H1 (cell line): ENCODE data around the gene ODC1. TPM values are rescaled to one million over a fixed set of nuclear protein-coding genes. Genes with fewer than 3 reads are reported as not detected.

Experiments used
- CTCF ChIA-PET: fragments of 300-600 bp; sonication (Branson Sonifier 250); formaldehyde crosslinking; loops from one replicate; lab custom pipeline; 2021; ENCODE audit not compliant: partially characterized antibody; lab: Charles Lee
- POLR2A ChIA-PET: fragments of 300-600 bp; sonication (Branson Sonifier 250); formaldehyde crosslinking; loops from one replicate; lab custom pipeline; 2021; ENCODE audit warnings: inconsistent platforms; ENCODE audit not compliant: partially characterized antibody; lab: Charles Lee
- DNase-seq, 2 experiments: peaks; one replicate each; pipeline versions ENCODE4 v3.0.0 to v3.0.0-alpha.2; 2010 to 2022; ENCODE audit warnings: low spot score in 2 of 2, low read depth in 1 of 2, mixed read lengths in 1 of 2
- FAIRE-seq: peaks from 2 replicates; lab custom pipeline; 2011; peaks lifted over from hg19 to GRCh38; lab: Jason Lieb, UNC
- H2AFZ ChIP-seq: 2 replicates; pipeline ENCODE4 v1.8.1; 2012; ENCODE audit warnings: low read length, inconsistent platforms
- H2AK5ac ChIP-seq: 2 replicates; pipeline ENCODE4 v1.6.1; 2013; ENCODE audit warnings: low read depth, low read length
- H2BK120ac ChIP-seq: replicated peaks from 2 replicates; pipeline ENCODE3; 2013; ENCODE audit warnings: low read depth, low read length, inconsistent platforms
- H2BK12ac ChIP-seq: 2 replicates; pipeline ENCODE4 v1.6.1; 2013; ENCODE audit warnings: low read depth, low read length
- H2BK15ac ChIP-seq: 2 replicates; pipeline ENCODE4 v1.6.1; 2013; ENCODE audit warnings: low read length
- H2BK20ac ChIP-seq: 2 replicates; pipeline ENCODE4 v1.6.1; 2013; ENCODE audit warnings: low read length
- H2BK5ac ChIP-seq: 2 replicates; pipeline ENCODE4 v1.6.1; 2013; ENCODE audit warnings: low read depth, low read length
- H3K14ac ChIP-seq: 2 replicates; pipeline ENCODE4 v1.6.1; 2013; ENCODE audit warnings: inconsistent platforms; ENCODE audit not compliant: insufficient read length
- H3K18ac ChIP-seq: 2 replicates; pipeline ENCODE4 v1.6.1; 2013; ENCODE audit warnings: low read length; ENCODE audit errors: extremely low read depth
- H3K23ac ChIP-seq: 2 replicates; pipeline ENCODE4 v1.6.1; 2013; ENCODE audit warnings: inconsistent platforms; ENCODE audit not compliant: insufficient read length
- H3K23me2 ChIP-seq: 2 replicates; pipeline ENCODE4 v1.6.1; 2013; ENCODE audit warnings: low read depth, low read length
- H3K27ac ChIP-seq: 2 replicates; pipeline ENCODE4 v1.6.1; 2011; ENCODE audit warnings: low read depth, low read length, inconsistent platforms
- H3K27me3 ChIP-seq, 4 experiments: replicated peaks in 1 of 4; 1 replicate in 1 of 4; 2 replicates in 3 of 4; pipeline versions ENCODE4 v1.6.1 to v1.8.1; 2011 to 2013; ENCODE audit warnings: low read length in 3 of 4, mild to moderate bottlenecking in 3 of 4, inconsistent platforms in 2 of 4, mixed read lengths in 2 of 4, moderate library complexity in 1 of 4; ENCODE audit not compliant: control insufficient read depth in 3 of 4, insufficient read depth in 3 of 4; ENCODE audit errors: extremely low read depth in 1 of 4
- H3K36me3 ChIP-seq, 4 experiments: 2 replicates each; pipeline versions ENCODE4 v1.6.1 to v1.8.1; 2011 to 2013; ENCODE audit warnings: mild to moderate bottlenecking in 4 of 4, low read length in 3 of 4, moderate library complexity in 2 of 4, control low read depth in 1 of 4, inconsistent platforms in 1 of 4; ENCODE audit not compliant: insufficient read depth in 4 of 4, control insufficient read depth in 2 of 4
- H3K4ac ChIP-seq: replicated peaks from 2 replicates; pipeline ENCODE3; 2013; ENCODE audit warnings: low read length, low read depth, mixed read lengths, inconsistent platforms; ENCODE audit not compliant: insufficient read length
- H3K4me1 ChIP-seq, 4 experiments: replicated peaks in 1 of 4; 1 replicate in 1 of 4; 2 replicates in 3 of 4; pipeline versions ENCODE4 v1.6.1 to v1.8.1; 2011 to 2013; ENCODE audit warnings: low read length in 3 of 4, inconsistent platforms in 2 of 4, mixed read lengths in 1 of 4; ENCODE audit not compliant: insufficient read depth in 4 of 4, control insufficient read depth in 3 of 4
- H3K4me2 ChIP-seq, 2 experiments: 2 replicates each; pipeline versions ENCODE4 v1.6.1 to v1.8.1; 2011 to 2013; ENCODE audit warnings: low read depth in 2 of 2, low read length in 2 of 2, control low read depth in 1 of 2, inconsistent platforms in 1 of 2, mild to moderate bottlenecking in 1 of 2; ENCODE audit not compliant: insufficient read depth in 1 of 2
- H3K4me3 ChIP-seq, 4 experiments: fragments of 200-600, 300-600 bp in 1 of 4; sonication (generic), shearing (Covaris generic), sonication (Bioruptor Twin) in 1 of 4; 2 replicates each; pipeline versions ENCODE4 v1.5.1 to v1.8.1; 2011 to 2016; ENCODE audit warnings: low read length in 4 of 4, low read depth in 3 of 4, control low read depth in 2 of 4, inconsistent platforms in 2 of 4, mild to moderate bottlenecking in 2 of 4, mixed read lengths in 1 of 4, moderate library complexity in 1 of 4; ENCODE audit not compliant: insufficient read depth in 2 of 4; ENCODE audit errors: extremely low read depth in 1 of 4
- H3K56ac ChIP-seq: replicated peaks from 2 replicates; pipeline ENCODE3; 2013; ENCODE audit warnings: low read depth, mild to moderate bottlenecking, mixed read lengths, low read length, inconsistent platforms; ENCODE audit not compliant: insufficient read length
- H3K79me1 ChIP-seq: 2 replicates; pipeline ENCODE4 v1.6.1; 2013; ENCODE audit warnings: low read depth, low read length, control low read depth
- H3K79me2 ChIP-seq, 2 experiments: 2 replicates each; pipeline versions ENCODE4 v1.6.1 to v1.8.1; 2012 to 2013; ENCODE audit warnings: low read length in 2 of 2, mild to moderate bottlenecking in 2 of 2, inconsistent platforms in 1 of 2; ENCODE audit not compliant: insufficient read depth in 2 of 2, control insufficient read depth in 1 of 2
- H3K9ac ChIP-seq, 4 experiments: replicated peaks in 1 of 4; 1 replicate in 1 of 4; 2 replicates in 3 of 4; pipeline versions ENCODE4 v1.6.1 to v1.8.1; 2011 to 2013; ENCODE audit warnings: low read depth in 3 of 4, low read length in 3 of 4, control low read depth in 2 of 4, mild to moderate bottlenecking in 2 of 4, moderate library complexity in 2 of 4, inconsistent platforms in 1 of 4; ENCODE audit errors: extremely low read depth in 1 of 4
- H3K9me3 ChIP-seq, 2 experiments: 2 replicates each; pipeline versions ENCODE4 v1.6.1 to v1.8.1; 2012 to 2013; ENCODE audit warnings: mild to moderate bottlenecking in 2 of 2, moderate library complexity in 2 of 2, control low read depth in 1 of 2, inconsistent platforms in 1 of 2, low read depth in 1 of 2, low read length in 1 of 2, mixed read lengths in 1 of 2; ENCODE audit not compliant: insufficient read depth in 2 of 2
- H4K20me1 ChIP-seq, 2 experiments: replicated peaks in 1 of 2; 2 replicates each; pipeline versions ENCODE3 to v1.8.1; 2011 to 2013; ENCODE audit warnings: inconsistent platforms in 2 of 2, low read length in 2 of 2, mild to moderate bottlenecking in 1 of 2; ENCODE audit not compliant: insufficient read depth in 2 of 2, control insufficient read depth in 1 of 2
- H4K5ac ChIP-seq: 2 replicates; pipeline ENCODE4 v1.6.1; 2013; ENCODE audit warnings: low read length, low read depth, mixed read lengths, inconsistent platforms; ENCODE audit not compliant: insufficient read length
- H4K8ac ChIP-seq: 2 replicates; pipeline ENCODE4 v1.8.0; 2013; ENCODE audit warnings: mild to moderate bottlenecking, moderate library complexity, low read length, inconsistent platforms; ENCODE audit not compliant: insufficient read depth; ENCODE audit errors: extremely low read depth
- H4K91ac ChIP-seq: replicated peaks from 2 replicates; pipeline ENCODE3; 2013; ENCODE audit warnings: low read length, mixed read lengths, inconsistent platforms; ENCODE audit not compliant: insufficient read length
- POLR2AphosphoS5 ChIP-seq: IDR thresholded peaks from 2 replicates; pipeline ENCODE4 v1.6.1; 2011; ENCODE audit warnings: low read depth, low read length
- SP2 ChIP-seq: IDR thresholded peaks from 2 replicates; pipeline ENCODE4 v1.6.1; 2012; ENCODE audit warnings: mild to moderate bottlenecking, low read length, inconsistent platforms
- SUZ12 ChIP-seq: fragments of 200-600 bp; sonication (generic); IDR thresholded peaks from 2 replicates; pipeline ENCODE4 v1.6.1; 2012; ENCODE audit warnings: mild to moderate bottlenecking, inconsistent platforms, low read length, moderate library complexity, mixed read lengths
- TEAD4 ChIP-seq: IDR thresholded peaks from 2 replicates; pipeline ENCODE4 v1.6.1; 2012; ENCODE audit warnings: low read depth, low read length, inconsistent platforms, mixed read lengths
- WGBS, 2 experiments: shearing (Covaris generic) in 1 of 2; methylation state at CpG; one replicate each; pipeline versions ENCODE4 v1.1.6 to v1.1.7; 2013 to 2015; ENCODE audit warnings: low lambda C conversion rate in 2 of 2, mixed read lengths in 2 of 2, inconsistent platforms in 1 of 2, low coverage in 1 of 2, missing lambda C conversion rate in 1 of 2; ENCODE audit not compliant: insufficient replicate concordance in 2 of 2, insufficient coverage in 1 of 2, insufficient read length in 1 of 2; ENCODE audit errors: extremely low coverage in 1 of 2, missing lambda C conversion rate in 1 of 2; 5-methylcytosine and 5-hydroxymethylcytosine counted together
- polyA plus RNA-seq, 7 experiments: library from polyadenylated mRNA; depleted of rRNA in 3 of 7; stranded (reverse) in 5 of 7; unstranded in 2 of 7; fragments of >200 nt in 5 of 7; fragments of 200-250 nt in 2 of 7; gene quantifications; 1 replicate in 5 of 7; 2 replicates in 1 of 7; 4 replicates in 1 of 7; pipeline versions ENCODE4 v1.2.1 to v1.2.3, GENCODE V29; 2011 to 2013; ENCODE audit warnings: missing spikeins in 2 of 7, mixed read lengths in 2 of 7
- total RNA-seq: library from RNA; stranded (reverse); fragmentation: NEBNext Ultra II Directional; extraction: Animal tissue kit (Norgen Biotek cat#: 25700); gene quantifications from 2 replicates; pipeline ENCODE4 v1.2.1, GENCODE V29; 2021

The ODC1 gene
- total and polyA plus RNA-seq, 2 of the 8 experiments (the other 6 are each of a cell fraction or from before 2014, with no cell fraction given), result 57.2 to 76.7 TPM

- no peak overlapping the region for H2AFZ ChIP-seq
- H4K8ac ChIP-seq, result no peak overlapping the region
- WGBS, 2 experiments, result 92% methylated on average over 6 of the region's 6 CpGs; no CpG with 5 or more reads in 1 of the 2 experiments
- H3K27me3 ChIP-seq, result peaks cover 0 to 26% (median 12%) of the 10 kb centered on the region in 4 experiments; a peak in 5 of 7 replicates
- no peak overlapping the region for H2BK120ac ChIP-seq
- H2AK5ac ChIP-seq, result no peak overlapping the region
- H3K4me1 ChIP-seq, result peaks cover 0 to 8% (median 4%) of the 10 kb centered on the region in 4 experiments; a peak in 5 of 7 replicates
- no peak overlapping the region for H2BK20ac ChIP-seq
- H3K9ac ChIP-seq, result no peak overlapping the region
- TF ChIP-seq TEAD4, result no peak
- TF ChIP-seq SUZ12, result no peak
- TF ChIP-seq SP2, result no peak
- TF ChIP-seq POLR2AphosphoS5, result no peak
- peaks cover 4% of the 10 kb centered on the region; the same call in 1 of the 2 replicates for H3K23me2 ChIP-seq
- H3K79me1 ChIP-seq, result no peaks in the 10 kb centered on the region
- no peak overlapping the region for H3K27ac ChIP-seq
- H4K20me1 ChIP-seq, result no peaks in the 10 kb centered on the region
- H3K14ac ChIP-seq, result no peak overlapping the region
- FAIRE-seq (no peak), DNase-seq (no peak)
- no peak overlapping the region for H2BK15ac ChIP-seq
- H2BK12ac ChIP-seq, result no peak overlapping the region
- no peaks in the 10 kb centered on the region for H3K36me3 ChIP-seq
- no peak overlapping the region for H3K23ac ChIP-seq
- H4K91ac ChIP-seq, result no peak overlapping the region
- ChIA-PET CTCF (interaction anchor here (0.6 to 1.7 kb wide), 5 partner anchors 21 to 537 kb away, joined by 3 to 5 read pairs (median 4); no protein-coding TSS in a partner anchor), POLR2A (interaction anchor here (0.9 kb wide), 1 partner anchor 226 kb away, joined by 3 read pairs; no protein-coding TSS in a partner anchor)
- H2BK5ac ChIP-seq, result no peak overlapping the region
- no peak overlapping the region for H3K56ac ChIP-seq
- no peak overlapping the region for H3K4me2 ChIP-seq
- no peak overlapping the region for H3K18ac ChIP-seq
- no peak overlapping the region for H3K4ac ChIP-seq
- H3K79me2 ChIP-seq, result peaks cover 0 to 7% of the 10 kb centered on the region in 2 experiments; a peak in 2 of 4 replicates
- H3K4me3 ChIP-seq, result no peak overlapping the region
- no peaks in the 10 kb centered on the region for H3K9me3 ChIP-seq
- no peak overlapping the region for H4K5ac ChIP-seq
These were observed 3.7 kb upstream of the ODC1 start for GRCh38 chr2:10451819-10452218.
